Neural crest cell (in vitro differentiated cells): Measurements from ENCODE around the gene HMCN2. TPM values are rescaled to one million over a fixed set of nuclear protein-coding genes. Genes with fewer than 3 reads are reported as not detected.

Experiments used
- DNase-seq: peaks from one replicate; pipeline ENCODE4 v3.0.0; 2021; ENCODE audit warnings: low read depth, mixed read lengths, low spot score
- H3K27ac Mint-ChIP-seq: one replicate; pipeline ENCODE4 v1.8.0; 2021; ENCODE audit warnings: mild to moderate bottlenecking, mixed read lengths; ENCODE audit not compliant: unreplicated experiment
- H3K27me3 Mint-ChIP-seq: 2 replicates; pipeline ENCODE4 v1.8.0; 2021; ENCODE audit warnings: low read depth, mild to moderate bottlenecking, mixed read lengths
- H3K36me3 Mint-ChIP-seq: 2 replicates; pipeline ENCODE4 v1.8.0; 2021; ENCODE audit warnings: low read depth, mild to moderate bottlenecking, mixed read lengths
- H3K4me1 Mint-ChIP-seq: 2 replicates; pipeline ENCODE4 v1.8.0; 2021; ENCODE audit warnings: mixed read lengths
- H3K4me3 Mint-ChIP-seq: one replicate; pipeline ENCODE4 v1.8.0; 2021; ENCODE audit warnings: mild to moderate bottlenecking, mixed read lengths
- H3K9me3 Mint-ChIP-seq: 2 replicates; pipeline ENCODE4 v1.8.0; 2021; ENCODE audit warnings: mixed read lengths
- CTCF ChIP-seq: fragments of 200-600 bp; sonication (generic); conservative IDR thresholded peaks from 2 replicates; pipeline ENCODE4 v1.5.0; 2021; ENCODE audit warnings: antibody characterized with exemption, mild to moderate bottlenecking
- total RNA-seq: library from RNA; stranded (reverse); gene quantifications from 2 replicates; pipeline ENCODE4 v1.2.1, GENCODE V29; 2021

HMCN2 gene
- total RNA-seq, 1 donor from 2014 or later: not detected

- Mint-ChIP-seq H3K36me3 (no peaks in the 10 kb centered on the region), H3K27ac (peak overlapping the region; percentile 75), H3K4me3 (no peak overlapping the region), H3K4me1 (no peaks in the 10 kb centered on the region), H3K9me3 (no peaks in the 10 kb centered on the region), H3K27me3 (no peaks in the 10 kb centered on the region)
- no peak for DNase-seq
- TF ChIP-seq CTCF: no peak
Observed at GRCh38 chr9:130345897-130346385, 80.4 kb downstream of the HMCN2 start.

GRCh38 chr9:130346431-130346830 lies 80.9 kb downstream of the HMCN2 start:
- DNase-seq: no peak
- Mint-ChIP-seq H3K36me3 (no peaks in the 10 kb centered on the region), H3K4me3 (no peak overlapping the region), H3K27me3 (no peaks in the 10 kb centered on the region), H3K9me3 (no peaks in the 10 kb centered on the region), H3K4me1 (no peaks in the 10 kb centered on the region), H3K27ac (peak overlapping the region; percentile 75)
- no peak for TF ChIP-seq CTCF

- Mint-ChIP-seq H3K36me3 (no peaks in the 10 kb centered on the region), H3K27ac (no peak overlapping the region), H3K27me3 (no peaks in the 10 kb centered on the region), H3K9me3 (no peaks in the 10 kb centered on the region), H3K4me1 (no peaks in the 10 kb centered on the region), H3K4me3 (no peak overlapping the region)
- DNase-seq: no peak
- TF ChIP-seq CTCF: no peak
Observed at GRCh38 chr9:130347036-130347435, 81.5 kb downstream of the HMCN2 start.

GRCh38 chr9:130347931-130348330 lies 82.4 kb downstream of the HMCN2 start:
- Mint-ChIP-seq H3K9me3 (no peaks in the 10 kb centered on the region), H3K4me1 (no peaks in the 10 kb centered on the region), H3K27ac (no peak overlapping the region), H3K27me3 (no peaks in the 10 kb centered on the region), H3K4me3 (no peak overlapping the region), H3K36me3 (no peaks in the 10 kb centered on the region)
- no peak for DNase-seq
- TF ChIP-seq CTCF: no peak

- H3K9me3 Mint-ChIP-seq: no peaks in the 10 kb centered on the region
- H3K4me3 Mint-ChIP-seq: no peak overlapping the region
- no peaks in the 10 kb centered on the region for H3K4me1 Mint-ChIP-seq
- TF ChIP-seq CTCF: no peak
- no peak overlapping the region for H3K27ac Mint-ChIP-seq
- no peaks in the 10 kb centered on the region for H3K27me3 Mint-ChIP-seq
- no peak for DNase-seq
- no peaks in the 10 kb centered on the region for H3K36me3 Mint-ChIP-seq
Observed at GRCh38 chr9:130348341-130348740, 82.8 kb downstream of the HMCN2 start.

- Mint-ChIP-seq H3K36me3 (no peaks in the 10 kb centered on the region), H3K9me3 (no peaks in the 10 kb centered on the region), H3K27ac (peak overlapping the region; percentile 75), H3K27me3 (no peaks in the 10 kb centered on the region), H3K4me3 (no peak overlapping the region), H3K4me1 (no peaks in the 10 kb centered on the region)
- no peak for TF ChIP-seq CTCF
- no peak for DNase-seq
Observed at GRCh38 chr9:130348881-130349280, 83.3 kb downstream of the HMCN2 start.
